Uterus (tissue), 4 donors: ENCODE results near the gene C19orf67. TPM values are rescaled to one million over a fixed set of nuclear protein-coding genes. Genes with fewer than 3 reads are reported as not detected.

Experiments used
- DNase-seq, 2 donors: peaks; one replicate each; pipeline ENCODE4 v3.0.0-alpha.2; 2019 to 2020
- H3K27ac ChIP-seq, 2 donors: fragments of 200-600 bp; sonication (generic); 1 replicate in 1 of 2; 2 replicates in 1 of 2; pipeline ENCODE4 v1.5.1; 2016 to 2018
- H3K27me3 ChIP-seq, 2 donors: fragments of 200-600 bp; sonication (generic); one replicate each; pipeline ENCODE4 v1.5.1; 2018 to 2019; ENCODE audit warnings: control low read depth in 1 of 2
- H3K36me3 ChIP-seq, 2 donors: fragments of 200-600 bp; sonication (generic); one replicate each; pipeline ENCODE4 v1.5.1; 2019; ENCODE audit warnings: control low read depth in 1 of 2
- H3K4me1 ChIP-seq, 2 donors: fragments of 200-600 bp; sonication (generic); one replicate each; pipeline ENCODE4 v1.5.1; 2018 to 2019; ENCODE audit warnings: control low read depth in 1 of 2
- H3K4me3 ChIP-seq, 2 donors: fragments of 200-600 bp; sonication (generic); 1 replicate in 1 of 2; 2 replicates in 1 of 2; pipeline ENCODE4 v1.5.1; 2018 to 2019; ENCODE audit warnings: mild to moderate bottlenecking in 1 of 2
- H3K9me3 ChIP-seq, 2 donors: fragments of 200-600 bp; sonication (generic); one replicate each; pipeline ENCODE4 v1.5.1; 2019; ENCODE audit warnings: control low read depth in 1 of 2
- POLR2A ChIP-seq, 2 donors: fragments of 450-650 bp; IDR thresholded peaks; one replicate each; pipeline ENCODE4 v1.6.1; 2016; ENCODE audit warnings: antibody characterized with exemption in 2 of 2, mild to moderate bottlenecking in 1 of 2, moderate library complexity in 1 of 2
- intact Hi-C: fragments of 100-400 bp; cut with DNase I; formaldehyde crosslinking; loops from one replicate; pipeline ENCODE4 v1.15.1; 2023; ENCODE audit warnings: low total_unique reads
- total RNA-seq, 4 donors: library from RNA; depleted of rRNA in 3 of 4; stranded (reverse); fragments of >200 nt in 3 of 4; gene quantifications; one replicate each; pipeline versions ENCODE4 v1.1.0 to v1.2.4, GENCODE V29; 2014 to 2023
- TF ChIP-seq, protein P1 (sequence below), 4 experiments: fragments of 200-600 bp in 2 of 4; fragments of 450-650 bp in 2 of 4; sonication (generic) in 2 of 4; IDR thresholded peaks; one replicate each; pipeline ENCODE4 v1.5.1; 2016 to 2019; ENCODE audit warnings: antibody characterized with exemption in 4 of 4, mild to moderate bottlenecking in 2 of 4, moderate library complexity in 1 of 4
- donor health status: DM: yes; HTN: yes; CAD: no.

Gene C19orf67
- total RNA-seq, 4 donors from 2014 or later: 1.7 TPM; not detected in 3

- H3K9me3 ChIP-seq: no peaks in the 10 kb centered on the region
- H3K36me3 ChIP-seq: no peaks in the 10 kb centered on the region
- no peaks in the 10 kb centered on the region for H3K27me3 ChIP-seq
- DNase-seq: no peak
- no peak overlapping the region for H3K4me3 ChIP-seq
- H3K27ac ChIP-seq: no peak overlapping the region
- intact Hi-C loops: no loop called here
- no peak for TF ChIP-seq POLR2A (IDR thresholded peaks at IDR 0.05)
- peaks cover 3 to 27% of the 10 kb centered on the region in 2 donors for H3K4me1 ChIP-seq
Measured at GRCh38 chr19:14110650-14111049, 25.1 kb upstream of the C19orf67 start.

DNA sequence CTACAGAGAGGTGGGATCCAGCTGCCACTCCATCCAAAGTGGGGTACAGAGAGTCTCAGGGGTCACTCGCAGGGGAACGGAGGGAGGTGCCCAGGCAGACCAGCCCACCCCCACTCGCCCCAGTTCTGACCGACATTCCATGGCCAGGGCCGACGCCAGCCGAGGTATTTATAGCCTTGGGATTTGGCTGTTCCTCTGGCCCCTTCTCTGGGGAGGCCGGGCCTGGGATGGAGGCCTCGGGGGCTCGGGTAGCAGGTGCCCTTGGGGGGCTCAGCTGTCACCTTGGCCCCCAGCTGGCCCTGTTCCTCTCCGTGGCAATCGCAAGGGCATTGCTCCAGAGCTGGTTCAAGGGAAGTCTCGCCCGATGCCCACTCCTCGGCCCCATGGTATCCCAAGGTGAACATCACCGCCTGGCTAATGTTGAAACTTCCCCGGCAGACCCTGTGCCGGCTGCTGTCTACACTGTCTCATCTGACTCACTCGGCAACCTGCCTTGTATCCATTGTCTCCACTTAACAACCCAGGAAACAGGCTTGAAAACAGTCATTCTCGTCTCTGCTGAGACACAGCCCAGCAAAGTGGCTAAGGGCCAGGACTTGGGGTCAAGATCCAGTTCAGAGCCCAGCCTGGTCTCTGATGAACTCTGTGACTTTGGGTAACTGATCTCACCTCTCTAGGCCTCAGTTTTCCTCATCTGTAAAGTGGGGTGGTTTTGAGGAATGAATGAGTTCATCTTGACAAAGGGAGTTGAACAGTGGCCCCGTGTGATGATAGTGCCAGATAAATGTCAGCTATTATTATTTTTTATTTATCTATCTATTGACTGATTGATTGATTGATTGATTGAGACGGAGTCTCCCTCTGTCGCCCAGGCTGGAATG is 22.2 kb upstream of the C19orf67 start:
- no peak for TF ChIP-seq POLR2A (IDR thresholded peaks at IDR 0.05)
- TF ChIP-seq, protein P1, sequence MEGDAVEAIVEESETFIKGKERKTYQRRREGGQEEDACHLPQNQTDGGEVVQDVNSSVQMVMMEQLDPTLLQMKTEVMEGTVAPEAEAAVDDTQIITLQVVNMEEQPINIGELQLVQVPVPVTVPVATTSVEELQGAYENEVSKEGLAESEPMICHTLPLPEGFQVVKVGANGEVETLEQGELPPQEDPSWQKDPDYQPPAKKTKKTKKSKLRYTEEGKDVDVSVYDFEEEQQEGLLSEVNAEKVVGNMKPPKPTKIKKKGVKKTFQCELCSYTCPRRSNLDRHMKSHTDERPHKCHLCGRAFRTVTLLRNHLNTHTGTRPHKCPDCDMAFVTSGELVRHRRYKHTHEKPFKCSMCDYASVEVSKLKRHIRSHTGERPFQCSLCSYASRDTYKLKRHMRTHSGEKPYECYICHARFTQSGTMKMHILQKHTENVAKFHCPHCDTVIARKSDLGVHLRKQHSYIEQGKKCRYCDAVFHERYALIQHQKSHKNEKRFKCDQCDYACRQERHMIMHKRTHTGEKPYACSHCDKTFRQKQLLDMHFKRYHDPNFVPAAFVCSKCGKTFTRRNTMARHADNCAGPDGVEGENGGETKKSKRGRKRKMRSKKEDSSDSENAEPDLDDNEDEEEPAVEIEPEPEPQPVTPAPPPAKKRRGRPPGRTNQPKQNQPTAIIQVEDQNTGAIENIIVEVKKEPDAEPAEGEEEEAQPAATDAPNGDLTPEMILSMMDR (IDR thresholded peaks at IDR 0.05): no peak
- Histone ChIP-seq H3K36me3 (no peaks in the 10 kb centered on the region), H3K27ac (peak overlapping the region; percentile 28 to 46), H3K4me3 (no peak overlapping the region), H3K27me3 (no peaks in the 10 kb centered on the region), H3K4me1 (peaks cover 0 to 13% of the 10 kb centered on the region in 2 donors), H3K9me3 (no peaks in the 10 kb centered on the region)
- no peak for DNase-seq
- intact Hi-C loops: no loop called here

DNA sequence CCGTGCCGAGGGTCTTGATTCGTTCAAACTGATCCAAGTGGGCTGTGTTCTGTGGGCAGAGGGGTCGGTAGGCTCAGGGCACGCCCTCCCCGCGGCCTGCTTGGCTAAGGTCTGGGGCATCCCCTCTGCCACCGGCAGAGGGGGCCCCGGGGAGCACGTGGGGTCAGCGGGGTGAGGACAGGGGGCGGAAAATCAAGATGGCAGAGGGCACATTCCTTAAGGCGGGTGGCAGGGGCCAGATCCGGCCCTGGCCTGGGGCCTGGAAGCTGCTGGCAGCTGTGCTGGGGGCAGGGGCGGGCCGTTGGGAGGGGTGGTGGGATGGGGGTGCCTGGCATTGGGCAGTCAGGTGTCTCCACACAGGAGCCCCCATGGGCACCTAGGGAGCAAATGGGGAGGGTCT is 21.3 kb upstream of the C19orf67 start:
- Histone ChIP-seq H3K9me3 (no peaks in the 10 kb centered on the region), H3K27ac (peak overlapping the region in 1 of 2 donors; percentile 46), H3K27me3 (no peaks in the 10 kb centered on the region), H3K36me3 (no peaks in the 10 kb centered on the region), H3K4me1 (peaks cover 0 to 3% of the 10 kb centered on the region in 2 donors), H3K4me3 (no peak overlapping the region)
- TF ChIP-seq, protein P1 (IDR thresholded peaks at IDR 0.05): no peak
- DNase-seq: no peak
- intact Hi-C loops: no loop called here

DNA sequence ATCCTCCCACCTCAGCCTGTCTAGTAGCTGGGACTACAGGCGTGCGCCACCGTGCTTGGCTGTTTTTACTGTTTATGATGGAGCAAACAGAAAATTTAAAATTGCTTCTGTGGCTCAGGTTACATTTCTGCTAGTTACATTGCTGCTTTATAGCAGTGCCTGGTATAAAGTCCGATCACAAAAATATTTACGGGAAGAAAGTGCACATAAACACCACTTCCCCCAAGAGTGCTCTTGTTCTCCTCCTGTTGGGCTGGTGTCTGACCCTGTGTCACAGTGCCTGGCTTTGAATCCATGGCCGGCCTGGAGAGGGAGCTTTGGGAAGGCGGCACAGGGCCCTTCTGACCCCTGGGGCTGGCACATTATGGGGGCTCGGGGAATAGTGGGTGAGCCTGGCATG is 20.1 kb upstream of the C19orf67 start:
- Histone ChIP-seq H3K4me1 (no peaks in the 10 kb centered on the region), H3K27me3 (no peaks in the 10 kb centered on the region), H3K27ac (no peak overlapping the region), H3K9me3 (no peaks in the 10 kb centered on the region), H3K36me3 (no peaks in the 10 kb centered on the region), H3K4me3 (no peak overlapping the region)
- no peak for TF ChIP-seq POLR2A (IDR thresholded peaks at IDR 0.05)
- TF ChIP-seq, protein P1 (IDR thresholded peaks at IDR 0.05): no peak
- intact Hi-C loops: no loop called here
- DNase-seq: no peak

- H3K27me3 ChIP-seq: no peaks in the 10 kb centered on the region
- no peak overlapping the region for H3K4me3 ChIP-seq
- intact Hi-C loops: no loop called here
- no peak for TF ChIP-seq POLR2A (IDR thresholded peaks at IDR 0.05)
- TF ChIP-seq, protein P1 (IDR thresholded peaks at IDR 0.05): no peak
- H3K27ac ChIP-seq: no peak overlapping the region
- H3K4me1 ChIP-seq: no peaks in the 10 kb centered on the region
- no peaks in the 10 kb centered on the region for H3K9me3 ChIP-seq
- no peaks in the 10 kb centered on the region for H3K36me3 ChIP-seq
- DNase-seq: no peak
Measured at GRCh38 chr19:14103310-14103709, 17.7 kb upstream of the C19orf67 start.
